MCF 10A (cell line): ENCODE results near the gene MAPK8IP2. TPM values are rescaled to one million over a fixed set of nuclear protein-coding genes. Genes with fewer than 3 reads are reported as not detected.

Experiments
- BruUV-seq: library from RNA; stranded (reverse); fragments of 400-500 nt; replicated peaks from 2 replicates; lab custom pipeline; 2021; lab: Mats Ljungman, UMichigan
- CTCF ChIA-PET: fragments of 300-600 bp; sonication (Branson Sonifier 250); formaldehyde crosslinking; extraction: SDS; loops from one replicate; lab custom pipeline; 2021; ENCODE audit warnings: antibody characterized with exemption, inconsistent platforms; lab: Yijun Ruan, JAX
- POLR2A ChIA-PET: fragments of 300-600, 350-650 bp; sonication (Branson Sonifier 250); formaldehyde crosslinking; extraction: SDS; loops from one replicate; lab custom pipeline; 2020; ENCODE audit warnings: antibody characterized with exemption, inconsistent platforms; lab: Yijun Ruan, JAX
- DNase-seq: peaks from one replicate; pipeline ENCODE4 v3.0.0-alpha.2; 2018; ENCODE audit not compliant: unreplicated experiment
- H3K27ac Mint-ChIP-seq: one replicate; pipeline ENCODE4 v1.8.0; 2022; ENCODE audit warnings: mild to moderate bottlenecking, low read depth, mixed read lengths; ENCODE audit not compliant: unreplicated experiment
- H3K27me3 Mint-ChIP-seq: one replicate; pipeline ENCODE4 v1.8.0; 2022; ENCODE audit warnings: mixed read lengths; ENCODE audit not compliant: insufficient read depth, unreplicated experiment
- H3K36me3 Mint-ChIP-seq: one replicate; pipeline ENCODE4 v1.8.0; 2022; ENCODE audit warnings: mild to moderate bottlenecking, moderate library complexity, mixed read lengths; ENCODE audit not compliant: insufficient read depth, unreplicated experiment
- H3K4me1 Mint-ChIP-seq: one replicate; pipeline ENCODE4 v1.8.0; 2022; ENCODE audit warnings: mixed read lengths; ENCODE audit not compliant: insufficient read depth, unreplicated experiment
- H3K4me3 Mint-ChIP-seq: one replicate; pipeline ENCODE4 v1.8.0; 2022; ENCODE audit warnings: mild to moderate bottlenecking, moderate library complexity, mixed read lengths; ENCODE audit not compliant: unreplicated experiment
- H3K9me3 Mint-ChIP-seq: one replicate; pipeline ENCODE4 v1.8.0; 2022; ENCODE audit warnings: mixed read lengths; ENCODE audit not compliant: unreplicated experiment
- intact Hi-C: fragments of 100-400 bp; cut with micrococcal nuclease; formaldehyde crosslinking; loops from 2 replicates; pipeline ENCODE4 v1.14.1; 2022
- total RNA-seq: library from RNA; stranded (reverse); gene quantifications from 2 replicates; pipeline ENCODE4 v1.2.3, GENCODE V29; 2022
- TF ChIP-seq, protein P1 (sequence below): fragments of 200-600 bp; IDR thresholded peaks from one replicate; pipeline ENCODE4 v1.8.0; 2022; ENCODE audit warnings: antibody characterized with exemption, mild to moderate bottlenecking; ENCODE audit not compliant: unreplicated experiment

MAPK8IP2 gene
- total RNA-seq, 1 experiment from 2014 or later, result 1.2 TPM

DNA sequence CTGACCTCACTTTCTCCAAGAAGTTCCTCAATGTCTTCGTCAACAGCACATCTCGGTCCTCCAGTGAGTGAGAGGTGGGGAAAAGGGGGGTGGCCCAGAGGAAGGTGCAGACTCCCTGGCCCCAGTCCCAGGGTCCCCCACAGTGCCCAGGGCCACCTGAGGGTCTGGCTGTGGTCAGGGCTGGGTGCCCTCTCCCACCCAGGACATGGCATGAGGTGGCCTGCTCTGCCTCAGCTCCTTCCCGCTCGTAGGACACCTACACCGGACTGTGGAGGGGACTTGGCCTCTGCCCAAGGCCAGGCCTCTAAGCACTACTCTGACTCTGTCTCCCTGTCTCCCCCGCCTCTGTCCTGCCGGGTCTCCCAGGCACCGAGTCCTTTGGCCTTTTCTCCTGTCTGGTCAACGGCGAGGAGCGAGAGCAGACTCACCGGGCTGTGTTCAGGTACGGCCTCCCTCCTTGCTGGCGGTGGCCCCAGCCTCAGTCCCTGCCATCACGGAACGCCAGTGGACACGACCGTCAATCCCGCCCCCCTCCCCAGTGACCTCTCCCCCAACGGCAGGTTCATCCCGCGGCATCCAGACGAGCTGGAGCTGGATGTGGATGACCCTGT is 4.5 kb downstream of the MAPK8IP2 start:
- TF ChIP-seq, protein P1, sequence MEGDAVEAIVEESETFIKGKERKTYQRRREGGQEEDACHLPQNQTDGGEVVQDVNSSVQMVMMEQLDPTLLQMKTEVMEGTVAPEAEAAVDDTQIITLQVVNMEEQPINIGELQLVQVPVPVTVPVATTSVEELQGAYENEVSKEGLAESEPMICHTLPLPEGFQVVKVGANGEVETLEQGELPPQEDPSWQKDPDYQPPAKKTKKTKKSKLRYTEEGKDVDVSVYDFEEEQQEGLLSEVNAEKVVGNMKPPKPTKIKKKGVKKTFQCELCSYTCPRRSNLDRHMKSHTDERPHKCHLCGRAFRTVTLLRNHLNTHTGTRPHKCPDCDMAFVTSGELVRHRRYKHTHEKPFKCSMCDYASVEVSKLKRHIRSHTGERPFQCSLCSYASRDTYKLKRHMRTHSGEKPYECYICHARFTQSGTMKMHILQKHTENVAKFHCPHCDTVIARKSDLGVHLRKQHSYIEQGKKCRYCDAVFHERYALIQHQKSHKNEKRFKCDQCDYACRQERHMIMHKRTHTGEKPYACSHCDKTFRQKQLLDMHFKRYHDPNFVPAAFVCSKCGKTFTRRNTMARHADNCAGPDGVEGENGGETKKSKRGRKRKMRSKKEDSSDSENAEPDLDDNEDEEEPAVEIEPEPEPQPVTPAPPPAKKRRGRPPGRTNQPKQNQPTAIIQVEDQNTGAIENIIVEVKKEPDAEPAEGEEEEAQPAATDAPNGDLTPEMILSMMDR, result no peak
- Mint-ChIP-seq H3K27ac (no peak overlapping the region), H3K4me1 (no peaks in the 10 kb centered on the region), H3K4me3 (no peak overlapping the region), H3K9me3 (no peaks in the 10 kb centered on the region), H3K36me3 (peaks cover 2% of the 10 kb centered on the region), H3K27me3 (peaks cover 31% of the 10 kb centered on the region)
- intact Hi-C loops, result no loop called here
- ChIA-PET POLR2A (interaction anchor here (0.5 kb wide), 1 partner anchor 66 kb away, joined by 3 read pairs; no protein-coding TSS in a partner anchor), CTCF (interaction anchor here (0.7 kb wide), 1 partner anchor 66 kb away, joined by 3 read pairs; no protein-coding TSS in a partner anchor)
- no TSS peak for BruUV-seq
- no peak for DNase-seq

DNA sequence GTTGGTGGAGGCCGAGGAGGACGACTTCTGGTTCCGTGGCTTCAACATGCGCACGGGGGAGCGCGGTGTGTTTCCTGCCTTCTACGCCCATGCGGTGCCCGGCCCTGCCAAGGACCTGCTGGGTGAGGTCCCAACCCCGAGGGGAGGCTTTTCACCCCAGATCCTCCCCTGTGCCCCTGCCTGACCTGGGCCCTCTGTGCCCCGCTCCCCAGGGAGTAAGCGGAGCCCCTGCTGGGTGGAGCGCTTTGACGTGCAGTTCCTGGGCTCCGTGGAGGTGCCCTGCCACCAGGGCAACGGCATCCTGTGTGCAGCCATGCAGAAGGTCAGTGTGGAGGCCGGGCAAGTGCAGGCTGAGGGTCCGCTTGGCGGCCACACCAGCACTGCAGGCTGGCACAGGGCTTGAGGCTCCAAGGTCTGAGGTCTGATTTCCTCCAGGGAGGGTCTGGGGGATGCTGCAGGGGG is 5.1 kb downstream of the MAPK8IP2 start:
- BruUV-seq, result no TSS peak
- Mint-ChIP-seq H3K4me3 (no peak overlapping the region), H3K27me3 (peaks cover 34% of the 10 kb centered on the region), H3K27ac (no peak overlapping the region), H3K36me3 (no peaks in the 10 kb centered on the region), H3K4me1 (no peaks in the 10 kb centered on the region), H3K9me3 (no peaks in the 10 kb centered on the region)
- ChIA-PET CTCF (interaction anchor here (0.7 kb wide), 1 partner anchor 66 kb away, joined by 3 read pairs; no protein-coding TSS in a partner anchor), POLR2A (interaction anchor here (0.5 kb wide), 1 partner anchor 66 kb away, joined by 3 read pairs; no protein-coding TSS in a partner anchor)
- no peak for DNase-seq
- TF ChIP-seq, protein P1, result no peak
- intact Hi-C loops, result no loop called here

DNA sequence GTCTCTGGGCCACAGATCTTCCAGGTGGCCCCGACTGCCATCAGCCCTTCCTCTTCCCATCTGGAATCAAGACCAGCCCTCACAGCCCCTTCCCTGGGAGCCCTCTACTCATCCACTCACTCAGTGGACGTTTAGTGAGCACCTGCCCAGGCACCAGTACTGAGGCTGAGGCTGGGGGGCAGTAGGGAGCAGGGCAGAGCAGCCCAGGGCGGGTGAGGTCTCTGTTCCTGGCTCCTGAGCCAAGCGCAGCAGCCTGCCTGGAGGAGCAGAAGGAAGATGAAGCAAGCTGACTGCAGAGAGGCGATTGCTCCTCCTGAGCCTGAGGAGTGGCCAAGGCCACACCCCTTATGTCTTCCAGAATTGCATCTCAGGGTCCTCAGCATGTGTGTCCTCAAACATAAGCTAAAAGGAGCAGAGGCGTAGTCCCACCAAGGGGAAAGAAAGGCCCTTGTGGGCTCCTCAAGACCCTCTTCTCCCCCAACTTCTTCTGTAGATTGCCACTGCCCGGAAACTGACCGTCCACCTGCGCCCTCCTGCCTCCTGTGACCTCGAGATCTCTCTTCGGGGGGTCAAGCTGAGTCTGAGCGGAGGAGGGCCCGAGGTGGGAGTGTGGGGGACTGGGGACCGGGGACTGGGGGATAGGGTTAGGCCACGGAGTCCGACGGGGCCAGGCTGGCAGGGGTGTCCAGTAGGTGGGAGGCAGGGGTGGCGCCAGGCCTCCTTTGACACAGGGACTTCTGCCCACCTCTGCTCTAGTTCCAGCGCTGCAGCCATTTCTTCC is 5.8 kb downstream of the MAPK8IP2 start:
- no peak overlapping the region for H3K27ac Mint-ChIP-seq
- no peaks in the 10 kb centered on the region for H3K36me3 Mint-ChIP-seq
- intact Hi-C loops, result no loop called here
- no peaks in the 10 kb centered on the region for H3K4me1 Mint-ChIP-seq
- no TSS peak for BruUV-seq
- DNase-seq, result no peak
- TF ChIP-seq, protein P1, result no peak
- no peak overlapping the region for H3K4me3 Mint-ChIP-seq
- ChIA-PET POLR2A (no interaction called here), CTCF (interaction anchor here (0.6 kb wide), 1 partner anchor 27 kb away, joined by 6 read pairs; no protein-coding TSS in a partner anchor)
- peaks cover 40% of the 10 kb centered on the region for H3K27me3 Mint-ChIP-seq
- no peaks in the 10 kb centered on the region for H3K9me3 Mint-ChIP-seq

GRCh38 chr22:50606946-50607658 is 6.5 kb downstream of the MAPK8IP2 start:
- Mint-ChIP-seq H3K9me3 (no peaks in the 10 kb centered on the region), H3K4me1 (no peaks in the 10 kb centered on the region), H3K4me3 (no peak overlapping the region), H3K27me3 (peaks cover 33% of the 10 kb centered on the region), H3K27ac (no peak overlapping the region), H3K36me3 (no peaks in the 10 kb centered on the region)
- intact Hi-C loops, result no loop called here
- ChIA-PET POLR2A (no interaction called here), CTCF (no interaction called here)
- DNase-seq, result no peak
- BruUV-seq, result no TSS peak
- TF ChIP-seq, protein P1, result no peak
